ENCODE measurements around the gene CSMD2.
"Not testable (repeated sequence)": the region's sequence is repeated elsewhere in the genome, so short reads cannot be mapped to it uniquely, and the experiment has no call there.

The CSMD2 gene

DNA sequence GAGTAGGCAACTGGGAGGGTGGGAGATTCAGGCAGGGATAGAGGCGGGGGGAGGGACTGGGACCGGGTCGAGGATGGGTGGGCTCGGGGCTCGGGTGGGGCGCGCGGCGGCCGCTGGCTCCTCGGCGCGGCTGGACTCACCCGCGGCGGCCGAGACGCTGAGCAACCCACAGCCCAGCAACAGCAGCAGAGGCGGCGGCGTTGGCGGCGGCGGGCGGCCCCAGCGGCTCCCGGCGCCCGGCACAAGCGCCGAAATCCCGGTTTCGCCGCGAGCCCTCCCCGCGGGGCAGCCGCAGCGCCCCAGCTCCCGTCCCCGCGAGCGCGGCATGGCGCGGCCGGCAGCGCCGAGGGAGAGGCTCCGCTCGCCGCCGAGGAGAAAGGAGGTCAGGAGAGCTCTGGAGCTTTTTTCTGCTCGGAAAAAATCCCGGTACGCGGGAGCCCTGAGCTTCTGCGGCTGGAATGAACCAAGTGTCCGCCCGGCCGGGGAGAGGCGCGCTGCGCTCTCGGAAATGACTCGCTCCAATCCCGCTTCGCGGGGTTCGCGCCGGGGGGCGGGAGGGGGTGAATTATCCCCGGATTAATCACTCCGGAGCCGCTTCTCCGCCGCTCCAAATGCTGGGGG is at the start of gene CSMD2:
Gene CSMD2 (minus strand): TSS at position 460 of the 621 bp plus-strand sequence. CDS start 133 bp downstream, at position 327.
- no peak for DNase-seq

GRCh38 chr1:34213956-34214355 is 48.9 kb upstream of the CSMD2 start:
- DNase-seq: no peak

- no peak for DNase-seq
Measured at GRCh38 chr1:34212673-34213072, 47.6 kb upstream of the CSMD2 start.

DNA sequence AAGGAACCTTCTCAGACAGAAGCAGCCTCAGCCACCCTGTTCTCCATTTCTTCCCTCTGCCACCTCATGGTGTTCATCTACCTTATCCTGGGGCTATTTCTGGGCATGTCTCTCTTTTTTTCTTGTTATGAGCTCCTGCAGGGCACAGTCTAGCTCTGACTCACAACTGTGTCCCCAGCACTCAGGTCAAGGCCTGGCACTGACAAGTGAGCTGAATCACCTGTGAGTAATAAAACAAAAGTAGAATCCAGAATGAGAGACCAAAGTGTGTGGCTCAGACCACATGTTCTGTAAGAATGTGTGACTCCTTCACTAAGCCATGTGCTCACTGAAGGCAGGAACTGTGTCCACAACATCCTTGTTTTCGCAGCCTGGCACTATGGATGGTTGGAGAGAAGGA is 34.9 kb upstream of the CSMD2 start:
- no peak for DNase-seq

DNA sequence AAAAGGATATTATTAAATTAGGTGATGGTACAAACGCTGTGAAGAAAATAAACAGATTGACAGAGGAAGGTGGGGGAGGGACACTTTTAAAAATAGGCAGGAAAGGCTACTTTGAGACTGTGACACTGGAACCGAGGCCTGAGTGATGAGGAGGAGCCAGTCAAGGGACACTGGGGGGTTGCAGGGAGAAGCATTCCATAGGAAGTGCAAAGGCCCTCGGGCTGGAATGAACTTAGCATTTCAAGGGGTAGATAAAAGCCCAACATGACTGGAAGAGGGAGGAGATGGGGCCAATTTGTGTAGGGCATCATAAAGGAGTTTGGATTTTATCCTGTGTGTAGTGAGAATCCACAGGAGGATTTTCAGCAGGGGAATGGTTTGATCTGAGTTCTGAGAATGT is 27.6 kb upstream of the CSMD2 start:
- DNase-seq: no peak

DNA sequence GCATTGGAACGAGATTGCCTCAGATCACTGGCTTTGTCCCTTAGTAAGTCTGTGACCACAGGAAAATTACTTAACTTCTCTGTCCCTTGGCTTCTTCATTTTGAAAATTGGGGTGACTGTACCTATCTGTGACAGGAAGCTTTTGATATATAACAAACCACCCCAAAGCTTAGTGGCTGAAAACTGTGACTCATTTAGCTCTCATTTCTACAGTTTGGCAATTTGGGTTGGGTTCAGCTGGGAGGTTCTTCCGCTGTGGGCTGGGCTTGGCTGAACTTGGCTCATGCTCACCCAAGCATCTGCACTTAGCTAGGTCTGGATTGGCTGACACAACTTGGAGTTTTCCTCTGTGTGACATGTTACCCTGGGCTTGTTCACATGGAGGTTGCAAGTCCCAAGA is 25.7 kb upstream of the CSMD2 start:
- DNase-seq: no peak

GRCh38 chr1:34188985-34189384 is 24.0 kb upstream of the CSMD2 start:
- no peak for DNase-seq

- no peak for DNase-seq
Measured at GRCh38 chr1:34188418-34188817, 23.4 kb upstream of the CSMD2 start.

- DNase-seq: no peak
Measured at GRCh38 chr1:34186741-34187494, 21.9 kb upstream of the CSMD2 start.

DNA sequence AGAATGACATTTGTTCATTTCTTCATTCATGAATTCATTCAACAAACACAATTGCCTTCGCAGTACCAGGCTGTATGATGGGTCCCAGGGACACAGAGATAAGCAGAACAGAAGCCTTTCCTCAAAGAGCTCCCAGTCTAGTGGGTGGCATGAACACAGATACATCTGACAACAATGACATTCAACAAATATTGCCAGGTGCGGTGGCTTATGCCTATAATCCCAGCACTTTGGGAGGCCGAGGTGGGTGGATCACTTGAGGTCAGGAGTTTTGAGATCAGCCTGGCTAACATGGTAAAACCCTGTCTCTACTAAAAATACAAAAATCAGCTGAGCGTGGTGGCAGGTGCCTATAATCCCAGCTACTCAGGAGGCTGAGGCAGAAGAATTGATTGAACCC is 18.4 kb upstream of the CSMD2 start:
- not testable (repeated sequence) for DNase-seq

GRCh38 chr1:34178072-34178471 is 13.0 kb upstream of the CSMD2 start:
- no peak for DNase-seq

GRCh38 chr1:34176830-34177603 is 12.0 kb upstream of the CSMD2 start, which contains the start of gene C1orf94:
Gene C1orf94 (plus strand): TSS chr1:34176907. CDS start chr1:34177790, 883 bp downstream.
- DNase-seq: no peak

GRCh38 chr1:34175744-34176143 is 10.7 kb upstream of the CSMD2 start:
- DNase-seq: no peak

DNA sequence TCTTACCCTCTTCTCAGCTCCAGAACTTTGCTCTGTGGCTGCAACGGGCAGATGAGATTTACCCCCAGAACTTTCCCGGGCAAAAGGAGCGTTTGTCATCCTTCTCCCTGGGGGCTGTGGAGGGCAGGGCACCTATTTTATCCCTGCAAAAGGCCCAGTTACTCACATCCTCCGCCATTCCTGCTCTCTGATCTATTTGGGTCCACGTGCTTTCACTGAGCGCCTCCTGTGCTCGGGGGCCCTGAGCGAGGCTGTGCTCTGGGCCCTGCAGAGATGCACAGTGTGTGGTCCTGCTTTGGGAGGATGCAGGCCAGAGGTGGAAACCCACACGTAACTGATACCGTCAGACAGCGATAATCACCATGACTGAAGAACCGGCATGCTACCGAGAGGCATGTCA is 2.4 kb upstream of the CSMD2 start:
- DNase-seq: no peak

- no peak for DNase-seq
Measured at GRCh38 chr1:34166625-34167361, 1.8 kb upstream of the CSMD2 start.

DNA sequence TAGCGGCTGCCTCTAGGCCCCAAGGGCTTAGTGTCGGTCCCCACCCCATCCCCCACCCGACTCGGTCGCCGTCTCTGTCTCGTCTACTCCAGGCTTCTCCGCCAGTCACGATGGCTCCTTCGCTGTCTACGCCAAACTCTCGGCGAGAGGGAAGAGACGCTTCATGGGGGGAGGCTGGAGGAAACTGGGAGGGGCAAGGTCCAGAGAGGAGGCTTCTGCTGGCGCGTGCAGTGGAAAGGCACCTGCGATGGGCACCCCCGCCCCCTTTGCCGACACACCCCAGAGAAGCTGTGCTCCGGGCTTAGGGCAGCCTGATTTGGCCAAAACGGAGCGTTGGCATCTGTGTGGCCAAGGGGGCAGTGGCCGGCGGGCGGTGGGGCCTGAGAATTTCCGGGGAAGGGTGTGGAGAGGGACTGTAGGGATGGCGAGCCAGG is 1.2 kb upstream of the CSMD2 start:
- no peak for DNase-seq

- no peak for DNase-seq
Measured at GRCh38 chr1:34165422-34165921, 442 bp upstream of the CSMD2 start.

DNA sequence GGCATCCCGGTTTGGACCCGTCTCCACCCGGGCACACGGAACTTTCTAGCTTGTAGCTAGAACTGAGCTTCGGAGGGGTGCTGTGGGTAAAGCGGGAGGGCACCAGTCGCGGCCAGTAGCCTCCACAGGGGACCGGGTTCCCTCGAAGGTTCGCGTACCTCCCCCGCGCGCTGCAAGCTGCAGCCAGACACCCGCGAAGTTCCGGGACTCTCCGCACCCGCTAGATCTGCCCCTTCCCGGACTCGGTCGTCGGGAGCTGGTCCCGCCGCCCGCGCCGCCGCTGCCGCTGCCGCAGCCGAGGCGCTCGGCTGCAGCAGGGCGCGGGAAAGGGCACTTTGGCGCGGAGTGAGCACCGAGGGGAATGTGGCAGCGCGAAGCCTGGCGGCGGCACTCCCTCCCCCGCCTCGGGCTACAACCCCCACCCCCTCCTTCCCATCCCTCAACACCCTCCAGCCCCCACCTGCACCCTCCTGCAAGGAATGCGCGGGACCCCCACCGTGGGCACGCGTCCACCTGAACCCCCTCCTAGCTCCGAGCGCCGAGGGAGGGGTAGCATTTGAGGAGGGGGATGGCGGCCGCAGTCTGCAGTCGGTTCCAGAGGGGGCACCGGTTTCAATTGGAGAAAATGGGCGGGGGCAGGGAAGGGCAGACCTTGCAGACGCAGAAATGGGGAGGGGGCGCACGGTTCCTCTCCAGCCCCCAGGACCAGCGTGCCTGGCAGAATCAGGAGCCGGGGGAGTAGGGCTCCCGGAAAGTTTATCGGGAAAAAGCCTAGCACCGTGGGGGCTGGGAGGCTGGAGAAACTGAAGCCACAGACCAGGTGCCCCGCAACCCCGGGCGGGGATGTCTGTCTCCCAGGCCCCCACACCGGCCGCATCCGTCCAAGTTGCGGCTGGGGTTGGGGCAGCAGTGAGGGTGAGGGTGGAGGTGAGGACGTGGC is 968 bp downstream of the CSMD2 start:
- no peak for DNase-seq

- DNase-seq: no peak
Measured at GRCh38 chr1:34162852-34163766, 1.9 kb downstream of the CSMD2 start.

GRCh38 chr1:34156739-34157138 is 8.3 kb downstream of the CSMD2 start:
- no peak for DNase-seq
